Measurements from ENCODE around the gene SON.
"Not testable (repeated sequence)": the region's sequence is repeated elsewhere in the genome, so short reads cannot be mapped to it uniquely, and the experiment has no call there.

Gene SON

DNA sequence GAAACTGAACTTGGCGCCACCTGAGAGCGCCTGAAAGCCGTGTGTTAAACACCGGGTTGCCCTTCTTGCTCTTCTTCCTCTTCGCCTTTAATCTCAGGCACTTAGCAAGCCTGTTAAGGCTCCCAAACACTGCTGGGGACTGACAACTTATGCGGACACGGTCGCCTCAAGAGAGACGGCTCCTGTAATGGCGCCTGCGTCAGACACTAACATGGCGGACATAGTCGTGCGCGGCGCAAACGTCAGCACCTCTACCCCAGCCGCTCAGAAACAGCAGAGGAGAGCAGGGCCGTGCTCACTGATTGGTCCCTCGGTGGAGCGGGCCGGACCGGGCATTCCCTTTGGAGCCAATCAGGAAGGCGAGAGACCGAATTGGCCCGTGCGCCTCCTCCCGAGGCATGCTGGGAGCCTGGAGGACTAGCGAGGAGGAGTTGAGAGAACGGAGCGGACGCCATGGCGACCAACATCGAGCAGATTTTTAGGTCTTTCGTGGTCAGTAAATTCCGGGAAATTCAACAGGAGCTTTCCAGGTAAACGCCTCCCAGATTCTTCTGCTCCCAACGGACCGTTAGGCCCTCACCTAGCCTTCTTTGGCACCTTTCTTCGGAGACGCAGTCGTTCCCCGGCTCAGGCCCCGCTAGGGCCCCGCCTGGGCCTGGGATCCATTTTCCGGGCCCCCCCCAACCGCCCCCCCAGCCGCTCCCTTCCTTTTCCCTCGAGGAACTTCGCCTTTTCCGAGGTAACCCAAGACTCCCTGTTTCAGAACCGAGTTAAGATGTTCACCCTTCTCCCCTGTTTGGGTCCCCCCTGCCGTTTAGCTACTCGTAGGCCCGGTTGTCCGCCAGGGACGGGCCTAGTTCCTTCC, at the start of gene SON:
TSS of gene SON (plus strand) at position 399 of the 865 bp plus-strand sequence. CDS start at position 454, 55 bp downstream.
- peak; percentile 99 for DNase-seq

DNA sequence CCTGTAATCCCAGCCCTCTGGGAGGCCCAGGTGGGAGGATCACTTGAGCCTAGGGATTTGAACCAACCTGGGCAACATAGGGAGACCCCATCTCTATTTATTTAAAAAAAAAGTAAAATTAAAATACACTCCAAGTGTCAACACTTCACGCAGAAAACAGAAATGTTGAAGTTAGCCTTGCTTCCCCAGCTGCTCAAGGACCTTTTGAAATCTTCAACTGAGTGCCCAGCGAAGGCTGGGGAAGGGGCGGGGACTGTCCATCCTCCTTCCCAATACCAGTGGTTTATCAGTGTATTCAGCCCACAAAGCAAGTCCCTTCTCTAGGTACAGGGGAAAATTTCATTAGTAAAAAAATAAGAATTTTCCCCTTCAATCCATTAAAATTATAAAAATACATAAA, 49.1 kb upstream of the SON start:
- no peak for DNase-seq

GRCh38 chr21:33495743-33496142, 47.1 kb upstream of the SON start:
- DNase-seq, result no peak

- DNase-seq, result no peak
These were observed 46.5 kb upstream of the SON start for GRCh38 chr21:33496345-33496744.

GRCh38 chr21:33505833-33506232, 37.0 kb upstream of the SON start:
- DNase-seq, result no peak

- DNase-seq, result not testable (repeated sequence)
These were observed 35.8 kb upstream of the SON start for GRCh38 chr21:33507003-33507402.

GRCh38 chr21:33510826-33511225, 32.0 kb upstream of the SON start:
- no peak for DNase-seq

- DNase-seq, result no peak
These were observed 31.2 kb upstream of the SON start for GRCh38 chr21:33511639-33512038.

DNA sequence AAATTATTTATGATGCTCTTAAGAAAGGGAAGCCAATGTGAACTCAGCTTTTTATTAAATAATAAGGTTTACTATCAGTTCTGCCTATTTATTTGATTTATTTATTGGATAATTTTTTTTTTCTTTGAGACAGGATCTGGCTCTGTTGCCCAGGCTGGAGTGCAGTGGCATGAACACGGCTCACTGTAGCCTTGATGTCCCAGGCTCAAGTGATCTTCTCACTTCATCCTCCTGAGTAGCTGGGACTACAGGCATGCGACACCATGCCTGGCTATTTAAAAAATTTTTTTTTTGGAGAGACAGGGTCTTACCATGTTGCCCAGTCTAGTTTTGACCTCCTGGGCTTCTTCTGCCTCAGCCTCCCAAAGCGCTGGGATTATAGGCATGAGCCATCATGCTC, 30.4 kb upstream of the SON start:
- DNase-seq, result no peak

GRCh38 chr21:33514229-33514628, 28.6 kb upstream of the SON start:
- DNase-seq, result no peak

DNA sequence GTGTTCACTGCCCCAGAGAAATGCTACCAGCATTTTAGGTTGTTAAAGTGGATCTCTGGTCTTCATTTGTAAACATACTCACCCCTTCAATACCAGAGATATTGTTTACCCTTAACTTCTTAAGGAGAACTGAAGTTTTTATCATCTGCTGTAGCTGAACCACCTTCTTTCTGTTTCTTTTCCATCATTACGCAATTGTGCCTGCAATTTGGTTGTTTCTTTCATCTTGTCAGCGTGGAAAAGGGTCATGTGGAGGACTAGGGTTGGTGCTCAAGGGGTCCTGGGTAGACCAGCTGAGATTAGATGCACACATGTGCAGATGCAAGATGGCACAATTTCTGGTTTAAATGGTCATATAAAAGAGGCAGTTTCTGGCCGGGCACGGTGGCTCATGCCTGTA, 23.9 kb upstream of the SON start:
- DNase-seq, result no peak

DNA sequence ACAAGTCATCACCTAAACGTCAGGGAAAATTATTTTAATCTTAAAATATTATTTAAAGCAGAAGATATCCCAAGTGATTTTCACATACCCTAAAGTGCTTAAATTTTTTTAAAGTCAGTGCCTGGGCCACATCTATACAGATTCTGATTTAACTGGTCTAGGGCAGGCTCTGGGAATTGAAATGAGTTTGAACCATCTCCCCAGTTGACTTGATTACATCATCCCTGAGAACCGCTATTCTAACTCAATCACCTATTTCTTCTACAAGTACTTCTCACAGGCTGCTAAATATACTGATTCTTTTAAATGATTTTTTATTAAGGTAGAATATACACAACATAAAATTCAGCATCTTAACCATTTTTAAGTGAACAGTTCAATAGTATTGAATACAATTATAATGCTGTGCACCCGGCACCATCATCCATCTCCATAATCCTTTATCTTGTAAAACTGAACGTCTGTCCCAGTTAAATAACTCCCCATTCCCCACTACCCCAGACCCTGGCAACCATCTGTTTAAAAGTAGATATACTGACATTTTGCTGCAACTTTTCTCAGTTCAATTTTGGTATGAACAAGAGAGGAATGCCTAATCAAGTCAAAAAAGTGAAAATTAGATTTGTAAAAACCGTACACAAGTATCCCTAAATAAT, 20.4 kb upstream of the SON start:
- no peak for DNase-seq

GRCh38 chr21:33522953-33523349, 19.9 kb upstream of the SON start:
- no peak for DNase-seq

DNA sequence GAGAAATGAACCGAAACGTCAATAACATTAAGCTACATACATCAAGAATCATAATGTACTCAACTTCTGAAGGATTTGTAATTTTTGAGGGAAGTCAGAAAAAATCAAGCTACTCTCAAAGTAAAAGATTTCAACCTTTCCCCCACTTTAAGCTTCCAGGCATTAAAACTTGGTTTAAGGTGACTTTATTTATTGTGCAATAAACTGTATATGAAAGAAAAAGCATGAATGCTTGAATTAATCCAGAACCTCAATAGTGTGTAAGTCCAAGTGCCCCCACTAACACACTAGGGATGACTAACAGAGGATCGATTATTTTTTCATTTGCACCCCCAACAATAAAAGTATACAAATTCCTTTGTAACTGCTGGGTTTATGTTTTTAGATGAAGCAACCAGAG, 11.8 kb upstream of the SON start:
- no peak for DNase-seq

- DNase-seq, result no peak
These were observed 5.6 kb upstream of the SON start for GRCh38 chr21:33537212-33537611.

GRCh38 chr21:33539616-33540015, 3.2 kb upstream of the SON start:
- DNase-seq, result no peak

DNA sequence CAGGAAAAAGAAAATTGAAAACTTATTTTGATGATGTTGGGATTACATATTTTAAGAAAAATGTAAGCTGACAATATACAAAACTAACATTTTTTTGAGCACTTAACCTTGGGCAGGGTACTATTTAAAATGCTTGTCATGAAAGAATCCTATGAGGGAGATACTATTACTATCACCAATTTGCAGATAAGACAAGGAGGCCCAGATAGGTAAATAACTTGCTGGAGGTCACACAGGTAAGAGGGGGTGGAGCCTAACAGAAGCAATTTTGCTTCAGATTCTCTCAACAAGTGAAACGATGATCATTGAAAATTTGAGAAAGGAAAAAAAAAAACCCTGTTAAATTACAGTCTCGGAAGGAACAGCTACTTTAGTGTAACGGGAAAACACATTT, 2.1 kb upstream of the SON start:
- DNase-seq, result no peak

DNA sequence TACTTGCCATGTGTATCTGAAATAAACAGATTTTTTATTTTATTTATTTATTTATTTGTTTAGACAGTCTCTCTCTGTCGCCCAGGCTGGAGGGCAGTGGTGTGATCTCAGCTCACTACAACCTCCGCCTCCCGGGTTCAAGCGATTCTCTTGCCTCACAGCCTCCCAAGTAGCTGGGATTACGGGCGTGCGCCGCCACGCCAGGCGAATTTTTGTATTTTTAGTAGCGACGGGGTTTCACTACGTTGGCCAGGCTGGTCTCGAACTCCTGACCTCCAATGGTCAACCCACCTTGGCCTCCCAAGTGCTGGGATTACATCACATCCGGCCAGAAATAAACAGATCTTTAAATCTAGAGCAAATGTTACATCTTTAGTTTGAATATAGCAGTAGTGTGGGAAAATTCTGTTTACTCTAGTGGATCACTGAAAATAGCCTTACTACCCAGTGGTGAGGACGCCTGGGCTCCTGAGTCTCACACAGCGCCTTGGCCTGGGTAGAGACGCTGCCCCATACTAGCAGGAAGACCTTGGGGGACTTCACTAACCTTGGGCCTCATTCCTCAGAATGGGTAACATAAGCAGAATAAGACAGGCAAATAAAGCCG, 1.6 kb upstream of the SON start:
- peak; percentile 8 for DNase-seq

DNA sequence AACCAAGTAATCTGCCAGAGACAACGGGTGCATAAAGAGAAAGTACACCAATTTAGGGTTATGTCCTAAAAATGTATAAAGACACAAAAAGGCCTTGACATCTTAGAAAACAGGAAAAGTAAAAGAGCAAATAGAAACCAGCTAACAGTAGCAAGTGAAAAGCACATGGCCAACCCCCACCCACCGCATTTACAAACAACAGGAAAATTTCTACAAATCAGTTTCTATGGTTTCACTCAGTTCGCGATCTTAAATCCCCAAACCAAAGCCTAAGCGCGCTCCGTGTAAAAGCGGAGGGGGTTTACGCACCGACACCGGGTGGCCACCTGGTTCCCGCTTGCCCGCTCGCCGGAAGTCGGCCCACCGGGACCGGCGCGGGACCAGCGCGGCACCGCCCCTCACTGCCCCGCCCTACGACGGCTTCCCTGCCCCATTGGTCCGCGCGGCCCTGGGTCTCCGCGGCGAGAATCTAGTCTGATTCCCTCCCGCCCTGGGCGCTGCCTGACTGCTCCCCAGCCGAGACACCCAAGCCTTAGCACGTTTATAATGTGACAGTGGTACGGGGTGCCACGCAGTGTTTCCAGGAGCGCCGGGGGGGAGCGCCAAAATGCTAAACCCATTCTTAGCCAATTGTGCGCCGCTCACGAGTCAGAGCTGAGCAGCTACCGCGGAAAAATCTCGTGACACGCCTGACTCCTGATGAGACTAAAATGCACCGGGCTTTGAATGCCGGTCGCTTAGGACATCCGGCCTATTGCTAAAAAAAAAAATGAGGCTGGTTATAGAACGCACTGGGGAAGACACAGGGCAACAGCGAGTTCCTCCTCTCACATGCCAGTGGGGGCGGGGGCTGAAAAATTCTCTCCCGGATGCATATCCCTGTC, 840 bp upstream of the SON start, which contains the start of gene GART:
TSS of gene GART (minus strand) at position 362 of the 884 bp plus-strand sequence. CDS start 2,802 bp downstream, outside the sequence.
- DNase-seq, result peak; percentile 78

- peak; percentile 55 for DNase-seq
These were observed 779 bp downstream of the SON start for GRCh38 chr21:33543505-33544129.

- DNase-seq, result no peak
These were observed 1.8 kb downstream of the SON start for GRCh38 chr21:33544451-33545195.

DNA sequence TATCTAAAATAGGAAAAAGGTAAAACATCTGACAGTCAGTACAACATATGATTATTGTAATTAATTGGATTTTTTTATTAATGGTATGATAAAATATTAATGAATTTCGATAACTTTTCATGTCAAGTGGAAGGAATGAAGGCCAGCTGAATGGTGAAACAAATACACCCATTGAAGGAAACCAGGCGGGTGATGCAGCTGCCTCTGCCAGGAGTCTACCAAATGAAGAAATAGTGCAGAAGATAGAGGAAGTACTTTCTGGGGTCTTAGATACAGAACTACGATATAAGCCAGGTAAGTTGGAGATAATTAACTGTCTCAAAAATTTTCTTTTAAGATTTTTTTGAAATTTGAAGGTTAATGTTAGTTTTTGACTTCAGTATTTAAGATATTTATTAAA, 3.2 kb downstream of the SON start:
- DNase-seq, result no peak
